ENCODE measurements around the gene SETD1A. TPM values are rescaled to one million over a fixed set of nuclear protein-coding genes. Genes with fewer than 3 reads are reported as not detected.
"Not testable (repeated sequence)": the region's sequence is repeated elsewhere in the genome, so short reads cannot be mapped to it uniquely, and the experiment has no call there.

SETD1A gene
- total RNA-seq, 2 donors from 2014 or later, result 10.0 to 29.1 TPM

GRCh38 chr16:30934827-30935557, 22.6 kb upstream of the SETD1A start:
- intact Hi-C loops (cut with DNase I), result no loop called here
- no peaks in the 10 kb centered on the region for H3K27me3 ChIP-seq (replicated peaks; ENCODE audit: insufficient read depth)
- peaks cover 0 to 5% of the 10 kb centered on the region in 2 donors for H3K36me3 ChIP-seq
- H3K9me3 ChIP-seq, result no peaks in the 10 kb centered on the region
- H3K4me3 ChIP-seq, result no peak overlapping the region
- no peak for DNase-seq (ENCODE audit: low spot score)
- TF ChIP-seq POLR2AphosphoS5 (IDR thresholded peaks at IDR 0.05), result no peak
- TF ChIP-seq CTCF (IDR thresholded peaks at IDR 0.05), result peak in 3 of 4 experiments; percentile 19 to 41 (median 25)
- no peak for TF ChIP-seq POLR2A (IDR thresholded peaks at IDR 0.05)
- H3K4me1 ChIP-seq (replicated peaks), result no peaks in the 10 kb centered on the region
- WGBS, result 60% methylated on average over 12 of the region's 12 CpGs
- no peak overlapping the region for H3K27ac ChIP-seq

- intact Hi-C loops (cut with DNase I), result no loop called here
- H3K27me3 ChIP-seq (replicated peaks; ENCODE audit: insufficient read depth), result no peaks in the 10 kb centered on the region
- H3K27ac ChIP-seq, result no peak overlapping the region
- no peaks in the 10 kb centered on the region for H3K9me3 ChIP-seq
- H3K4me1 ChIP-seq (replicated peaks), result no peaks in the 10 kb centered on the region
- H3K36me3 ChIP-seq, result no peaks in the 10 kb centered on the region
- 67% methylated on average over 5 of the region's 5 CpGs for WGBS
- DNase-seq (ENCODE audit: low spot score), result no peak
- no peak overlapping the region for H3K4me3 ChIP-seq
- TF ChIP-seq POLR2AphosphoS5 (IDR thresholded peaks at IDR 0.05) (no peak), POLR2A (IDR thresholded peaks at IDR 0.05) (no peak), CTCF (IDR thresholded peaks at IDR 0.05) (no peak)
These were observed 19.9 kb upstream of the SETD1A start for GRCh38 chr16:30937692-30938091.

- DNase-seq (ENCODE audit: low spot score); H3K27ac ChIP-seq; intact Hi-C loops (cut with DNase I); H3K9me3 ChIP-seq; H3K36me3 ChIP-seq; H3K4me1 ChIP-seq (replicated peaks); H3K4me3 ChIP-seq; H3K27me3 ChIP-seq (replicated peaks; ENCODE audit: insufficient read depth): not testable (repeated sequence)
- 91% methylated on average over 8 of the region's 8 CpGs for WGBS
These were observed 18.0 kb upstream of the SETD1A start for GRCh38 chr16:30939571-30939970.

- Histone ChIP-seq H3K4me1 (replicated peaks) (no peaks in the 10 kb centered on the region), H3K27me3 (replicated peaks; ENCODE audit: insufficient read depth) (no peaks in the 10 kb centered on the region), H3K27ac (no peak overlapping the region), H3K36me3 (no peaks in the 10 kb centered on the region), H3K9me3 (no peaks in the 10 kb centered on the region), H3K4me3 (no peak overlapping the region)
- 21% methylated on average over 15 of the region's 15 CpGs for WGBS
- intact Hi-C loops (cut with DNase I), result no loop called here
- TF ChIP-seq POLR2A (IDR thresholded peaks at IDR 0.05) (no peak), POLR2AphosphoS5 (IDR thresholded peaks at IDR 0.05) (peak; percentile 7), CTCF (IDR thresholded peaks at IDR 0.05) (peak; percentile 33 to 85 (median 68))
- DNase-seq (ENCODE audit: low spot score), result peak; percentile 61
These were observed 15.7 kb upstream of the SETD1A start for GRCh38 chr16:30941600-30942425.

- Histone ChIP-seq H3K4me3 (no peak overlapping the region), H3K36me3 (no peaks in the 10 kb centered on the region), H3K4me1 (replicated peaks) (no peaks in the 10 kb centered on the region), H3K27ac (no peak overlapping the region), H3K27me3 (replicated peaks; ENCODE audit: insufficient read depth) (no peaks in the 10 kb centered on the region), H3K9me3 (no peaks in the 10 kb centered on the region)
- 75% methylated on average over 4 of the region's 4 CpGs for WGBS
- no peak for DNase-seq (ENCODE audit: low spot score)
- TF ChIP-seq POLR2AphosphoS5 (IDR thresholded peaks at IDR 0.05) (no peak), CTCF (IDR thresholded peaks at IDR 0.05) (no peak), POLR2A (IDR thresholded peaks at IDR 0.05) (no peak)
- intact Hi-C loops (cut with DNase I), result no loop called here
These were observed 15.1 kb upstream of the SETD1A start for GRCh38 chr16:30942426-30942806.
